ENCODE measurements around the gene C22orf42.
A peak's percentile ranks its signal among the peaks of the same experiment; 100 is the strongest.

Gene C22orf42

GRCh38 chr22:32103658-32104315, 55.3 kb downstream of the C22orf42 start:
- no peak overlapping the region for H3K4me2 ChIP-seq (ENCODE audit: low read length)
- H3K36me3 ChIP-seq (ENCODE audit: control insufficient read depth, insufficient read depth, low read length) = no peaks in the 10 kb centered on the region

DNA sequence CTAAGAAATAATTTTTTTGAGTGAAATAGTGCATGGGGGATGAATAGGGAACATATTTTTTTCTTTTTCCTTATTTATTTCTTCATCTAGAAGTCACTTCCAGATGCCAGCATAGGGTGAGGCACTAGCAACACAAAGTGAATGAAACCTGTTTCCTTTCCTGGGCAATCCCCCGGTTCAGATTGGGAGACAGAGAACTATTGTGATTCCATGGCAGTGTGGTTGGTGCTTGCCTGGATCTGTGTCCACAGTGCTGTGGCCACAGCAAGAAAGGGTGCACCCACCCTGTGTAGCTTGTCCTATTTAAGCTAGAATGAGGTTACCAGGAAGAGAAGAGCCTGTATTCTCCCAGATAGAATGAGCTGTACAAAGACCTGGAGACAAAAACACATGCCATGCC, 58.4 kb downstream of the C22orf42 start:
- TF ChIP-seq, protein P1, sequence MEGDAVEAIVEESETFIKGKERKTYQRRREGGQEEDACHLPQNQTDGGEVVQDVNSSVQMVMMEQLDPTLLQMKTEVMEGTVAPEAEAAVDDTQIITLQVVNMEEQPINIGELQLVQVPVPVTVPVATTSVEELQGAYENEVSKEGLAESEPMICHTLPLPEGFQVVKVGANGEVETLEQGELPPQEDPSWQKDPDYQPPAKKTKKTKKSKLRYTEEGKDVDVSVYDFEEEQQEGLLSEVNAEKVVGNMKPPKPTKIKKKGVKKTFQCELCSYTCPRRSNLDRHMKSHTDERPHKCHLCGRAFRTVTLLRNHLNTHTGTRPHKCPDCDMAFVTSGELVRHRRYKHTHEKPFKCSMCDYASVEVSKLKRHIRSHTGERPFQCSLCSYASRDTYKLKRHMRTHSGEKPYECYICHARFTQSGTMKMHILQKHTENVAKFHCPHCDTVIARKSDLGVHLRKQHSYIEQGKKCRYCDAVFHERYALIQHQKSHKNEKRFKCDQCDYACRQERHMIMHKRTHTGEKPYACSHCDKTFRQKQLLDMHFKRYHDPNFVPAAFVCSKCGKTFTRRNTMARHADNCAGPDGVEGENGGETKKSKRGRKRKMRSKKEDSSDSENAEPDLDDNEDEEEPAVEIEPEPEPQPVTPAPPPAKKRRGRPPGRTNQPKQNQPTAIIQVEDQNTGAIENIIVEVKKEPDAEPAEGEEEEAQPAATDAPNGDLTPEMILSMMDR (IDR thresholded peaks at IDR 0.05) = no peak
- Histone ChIP-seq H3K27ac (no peak overlapping the region), H3K9me3 (ENCODE audit: control insufficient read depth, low read length) (no peaks in the 10 kb centered on the region), H3K9ac (no peak overlapping the region), H3K4me2 (ENCODE audit: low read length) (no peak overlapping the region), H3K36me3 (ENCODE audit: control insufficient read depth, insufficient read depth, low read length) (no peaks in the 10 kb centered on the region), H3K27me3 (ENCODE audit: control insufficient read depth, insufficient read depth, low read length) (no peaks in the 10 kb centered on the region), H3K79me2 (no peaks in the 10 kb centered on the region), H3K4me3 (ENCODE audit: low read depth, low read length) (no peak overlapping the region), H2AFZ (no peak overlapping the region), H3K4me1 (no peaks in the 10 kb centered on the region)

More at GRCh38 chr22:32103658-32104315, 55.3 kb downstream of the C22orf42 start:
- Histone ChIP-seq H2AFZ (no peak overlapping the region), H3K9ac (no peak overlapping the region), H3K4me3 (ENCODE audit: low read depth, low read length) (no peak overlapping the region), H3K9me3 (ENCODE audit: control insufficient read depth, low read length) (no peaks in the 10 kb centered on the region), H3K27ac (no peak overlapping the region), H3K4me1 (no peaks in the 10 kb centered on the region), H3K79me2 (no peaks in the 10 kb centered on the region), H3K27me3 (ENCODE audit: control insufficient read depth, insufficient read depth, low read length) (no peaks in the 10 kb centered on the region)
- TF ChIP-seq, protein P1 (IDR thresholded peaks at IDR 0.05) = peak; percentile 12

Data from parathyroid adenoma (tissue), 2 donors.